Tongue (tissue), 2 donors: ENCODE measurements around the gene CCDC68. TPM values are rescaled to one million over a fixed set of nuclear protein-coding genes. Genes with fewer than 3 reads are reported as not detected.

Experiments used
- DNase-seq: peaks from one replicate; pipeline ENCODE4 v3.0.0-alpha.2; 2015
- total RNA-seq: library from RNA; depleted of rRNA; stranded (reverse); fragments of >200 nt; gene quantifications from one replicate; pipeline ENCODE4 v1.2.3, GENCODE V29; 2014

CCDC68 gene
- total RNA-seq, 1 donor from 2014 or later: 5.0 TPM

DNA sequence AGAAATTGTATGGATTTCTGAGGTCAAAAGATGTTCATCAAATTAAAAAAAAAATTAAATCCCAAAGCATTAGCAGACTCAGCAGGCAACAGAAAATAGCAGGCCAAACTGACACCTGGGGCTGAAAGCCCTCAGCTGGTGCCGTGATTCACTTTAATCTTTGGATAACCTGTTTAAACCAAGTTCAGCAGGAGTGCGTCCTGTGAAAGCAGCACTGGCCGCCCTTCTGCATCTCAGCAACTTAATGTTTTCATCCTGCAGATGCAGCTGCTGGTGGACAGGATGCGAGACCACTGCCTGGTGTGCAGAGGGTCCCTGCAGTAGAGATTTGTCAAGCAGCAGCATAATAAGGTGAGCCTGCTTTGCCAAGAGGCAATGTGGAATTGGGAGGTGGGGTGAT lies 41.2 kb downstream of the CCDC68 start:
- no peak for DNase-seq

DNA sequence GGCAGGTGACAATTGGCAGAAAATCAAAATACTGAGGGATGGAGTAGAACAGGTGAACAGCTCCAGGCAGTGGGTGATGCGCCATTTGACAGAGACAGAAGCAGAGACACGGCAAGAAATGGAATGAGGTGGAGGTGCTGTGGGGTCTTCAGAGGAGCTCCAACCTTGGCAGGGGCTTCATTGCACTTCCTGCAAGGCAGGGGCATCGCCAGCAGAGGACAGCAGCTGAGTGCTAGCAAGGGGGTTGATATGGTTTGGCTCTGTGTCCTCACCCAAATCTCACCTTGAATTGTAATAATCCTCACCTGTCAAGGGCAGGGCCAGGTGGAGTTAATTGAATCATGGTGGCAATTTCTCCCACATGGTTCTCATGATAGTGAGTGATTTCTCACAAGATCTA lies 42.8 kb downstream of the CCDC68 start:
- DNase-seq: no peak

DNA sequence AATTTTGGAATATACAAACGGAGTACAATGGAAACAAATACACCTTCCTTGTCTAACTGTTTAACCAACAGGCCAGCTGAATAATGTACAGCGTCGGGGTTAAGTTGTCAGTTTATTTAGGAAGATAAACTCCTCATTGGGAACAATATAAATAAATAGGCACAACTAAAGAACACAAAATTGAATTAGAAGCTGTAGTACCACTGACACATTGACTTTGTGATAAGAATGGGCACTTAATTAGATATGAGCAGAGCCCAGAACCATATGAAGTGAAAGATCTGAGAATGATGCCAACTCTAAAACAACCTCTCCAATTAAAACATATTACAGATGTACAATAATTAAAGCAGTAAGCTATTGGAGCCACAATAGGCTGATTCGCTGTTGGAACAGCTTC lies 44.4 kb downstream of the CCDC68 start:
- no peak for DNase-seq

DNA sequence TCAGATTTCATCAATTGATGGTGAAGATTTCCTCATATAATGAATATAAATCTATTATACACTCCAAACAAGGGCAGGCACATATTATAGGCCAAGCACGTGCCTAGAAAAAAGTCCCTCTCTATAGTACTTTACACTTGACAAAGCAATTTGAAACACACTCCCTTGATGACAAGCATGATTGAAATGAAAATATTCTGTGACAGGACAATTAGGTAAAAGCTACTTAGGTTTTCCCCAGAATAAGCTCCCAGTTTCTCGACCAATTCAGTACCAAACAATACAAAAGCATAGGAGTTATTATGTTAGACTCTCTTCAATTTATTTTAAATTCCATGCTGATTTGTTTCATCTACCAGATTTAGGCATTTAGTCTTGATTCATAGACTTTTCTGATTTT lies 47.7 kb downstream of the CCDC68 start:
- DNase-seq: no peak

DNA sequence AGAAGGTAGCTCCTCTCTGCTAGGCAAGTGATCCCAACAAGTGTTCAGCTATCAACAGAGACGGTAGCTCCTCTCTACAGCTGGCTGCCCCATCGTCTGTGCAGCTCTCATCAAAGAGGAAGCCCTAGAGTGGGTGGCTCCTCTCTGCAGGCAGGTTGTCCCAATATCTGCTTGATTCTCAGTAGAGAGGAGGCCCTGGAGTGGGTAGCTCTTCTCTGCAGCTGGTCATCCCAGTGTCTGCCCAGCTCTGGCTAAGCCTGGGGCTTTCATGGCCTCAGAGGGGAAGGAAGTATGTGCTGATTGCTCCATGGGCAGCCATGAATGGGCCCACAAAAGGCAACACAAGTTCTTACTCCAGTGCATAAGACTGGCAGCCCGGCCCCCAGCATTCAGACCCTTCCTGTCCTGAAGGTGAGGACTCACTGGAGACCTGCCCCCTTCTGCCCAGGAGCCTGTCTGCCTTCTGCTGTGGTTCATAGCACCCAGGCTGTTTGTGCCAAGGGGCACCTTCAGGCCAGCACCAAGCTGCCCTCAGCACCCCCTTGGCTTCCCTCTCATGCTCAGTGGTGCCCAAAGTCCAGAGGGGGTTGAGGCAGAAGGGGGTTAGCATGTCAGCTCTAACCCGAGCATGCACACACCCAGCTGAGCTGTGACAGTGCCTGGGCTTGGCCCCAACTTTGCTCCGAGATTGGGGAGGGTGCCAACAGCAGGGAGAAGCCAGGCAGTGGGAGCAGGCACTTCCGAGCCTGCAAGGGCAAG lies 48.9 kb downstream of the CCDC68 start:
- no peak for DNase-seq

DNA sequence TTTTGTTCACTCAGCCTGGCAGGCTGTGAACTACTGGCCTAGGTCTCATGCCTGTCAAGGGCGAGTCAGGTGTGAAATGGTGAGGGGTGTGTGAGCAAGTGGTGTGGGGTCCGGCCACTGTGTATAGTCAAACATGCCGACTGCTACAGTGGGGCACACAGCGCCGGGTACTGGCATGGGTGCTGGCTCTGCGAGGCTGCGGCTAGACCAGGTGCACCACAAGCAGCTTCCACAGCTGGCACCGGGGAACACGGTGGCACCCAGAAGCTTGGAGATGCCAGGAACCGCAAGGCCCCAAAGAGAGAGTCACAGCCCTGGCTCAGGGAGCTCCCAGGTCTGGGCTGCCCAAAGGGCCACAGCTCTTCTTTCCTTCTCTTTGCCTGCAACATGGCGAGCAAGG lies 49.7 kb downstream of the CCDC68 start:
- no peak for DNase-seq

DNA sequence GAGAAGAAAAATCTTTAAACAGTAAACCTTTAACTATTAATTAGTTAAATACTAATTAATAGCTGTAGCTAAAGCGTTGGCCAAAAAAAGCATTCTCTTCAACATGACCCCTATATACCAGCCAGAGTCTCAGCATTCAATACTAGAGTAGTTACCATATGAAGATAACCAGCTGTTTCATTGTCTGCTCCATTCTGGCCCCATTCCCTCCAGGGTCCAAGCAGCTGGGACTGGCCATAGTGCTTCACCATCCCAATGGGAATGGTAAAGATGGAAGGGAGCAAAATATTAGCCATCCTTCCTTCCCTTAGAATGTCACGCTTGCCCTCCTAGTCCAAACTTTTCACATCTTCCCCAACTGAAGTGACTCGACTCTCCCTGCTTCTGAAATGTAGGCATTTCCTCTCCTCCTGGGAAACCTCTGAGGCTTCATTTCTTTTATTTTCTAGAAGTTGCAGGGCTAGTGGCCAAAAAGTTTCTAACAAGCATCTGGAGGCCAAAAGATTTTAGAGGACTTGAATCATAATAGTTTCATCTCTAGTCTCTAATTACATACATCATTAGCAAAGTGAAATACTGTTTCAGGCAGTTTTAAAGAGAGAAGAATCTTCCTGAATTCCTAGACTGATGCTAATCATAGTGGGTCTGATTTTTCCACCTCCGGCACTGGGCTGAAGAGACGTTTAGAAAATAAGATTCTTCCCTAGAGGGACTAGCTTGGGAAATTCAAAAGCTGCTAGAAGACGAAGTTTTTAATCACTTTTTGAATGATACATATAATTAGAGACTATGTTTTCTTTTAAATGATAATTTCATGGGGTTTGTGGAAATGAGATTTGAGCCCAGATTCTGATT lies 52.7 kb downstream of the CCDC68 start:
- no peak for DNase-seq

DNA sequence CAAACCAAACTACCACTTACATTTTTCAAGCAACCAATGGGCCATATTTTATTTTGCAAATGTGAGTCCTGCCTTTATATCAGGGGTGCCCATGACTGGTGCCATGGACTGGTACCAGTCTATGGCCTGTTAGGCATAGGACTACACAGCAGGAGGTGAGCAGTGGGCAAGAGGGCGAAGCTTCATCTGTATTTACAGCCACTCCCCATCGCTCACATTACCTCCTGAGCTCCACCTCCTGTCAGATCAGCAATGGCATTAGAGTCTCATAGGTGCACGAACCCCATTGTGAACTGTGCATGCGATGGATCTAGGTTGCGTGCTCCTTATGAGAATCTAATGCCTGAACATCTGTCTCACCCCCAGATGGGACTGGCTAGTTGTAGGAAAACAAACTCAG lies 53.6 kb downstream of the CCDC68 start:
- no peak for DNase-seq

DNA sequence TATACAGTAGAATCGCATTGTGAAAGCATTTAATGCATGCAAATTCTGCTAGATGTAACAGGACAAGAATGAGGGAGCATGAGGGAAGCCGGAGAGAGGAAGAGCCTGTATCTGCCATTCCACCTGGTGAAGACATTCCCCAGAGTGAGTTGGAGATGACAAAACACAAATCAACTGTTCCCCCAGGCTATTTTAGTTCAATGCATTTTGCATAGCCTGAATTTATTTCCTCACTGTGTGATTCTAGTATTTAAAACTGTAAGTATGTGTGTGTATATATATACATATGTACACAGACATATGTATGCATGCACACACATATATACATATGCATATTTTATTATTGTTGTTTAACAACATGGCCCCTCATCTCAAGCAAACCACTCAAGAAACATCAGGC lies 54.7 kb downstream of the CCDC68 start:
- no peak for DNase-seq

DNA sequence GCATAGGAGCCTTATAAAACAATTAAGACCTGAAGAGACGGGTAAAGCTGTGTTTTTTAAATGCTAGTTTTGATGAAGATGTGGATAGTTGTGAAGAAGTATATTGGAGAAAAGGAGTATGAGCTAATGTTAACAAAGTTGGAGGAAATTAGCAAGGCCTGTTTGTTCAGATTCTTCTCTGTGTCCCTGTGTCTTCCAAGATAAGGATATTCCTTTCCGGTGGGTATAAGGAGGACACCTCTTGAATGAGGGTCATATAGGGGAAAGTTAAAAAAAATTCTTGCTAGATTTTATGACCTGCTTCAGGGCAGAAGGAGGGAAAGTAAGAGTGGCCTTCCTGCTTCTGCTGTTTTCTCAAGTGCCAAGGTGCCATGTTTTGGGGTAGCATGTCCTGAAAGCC lies 59.0 kb downstream of the CCDC68 start:
- DNase-seq: no peak

DNA sequence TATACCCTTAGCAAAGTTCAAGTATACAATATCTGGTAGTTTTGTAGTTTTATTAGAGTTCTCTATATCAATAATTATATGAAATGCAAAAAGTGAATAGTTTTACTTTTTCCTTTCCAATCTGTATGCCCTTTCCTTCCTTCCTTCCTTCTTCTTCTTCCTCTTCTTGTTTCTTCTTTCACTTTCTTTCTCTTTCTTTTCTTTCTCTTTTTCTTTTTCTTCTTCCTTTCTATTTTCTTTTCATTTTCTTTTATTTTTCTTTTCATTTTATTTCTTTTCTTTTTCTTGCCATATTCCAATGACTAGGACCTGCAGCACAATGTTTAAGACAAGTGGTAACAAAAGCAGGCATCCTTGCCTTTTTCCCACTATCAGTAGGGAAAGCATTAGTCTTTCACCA lies 59.8 kb downstream of the CCDC68 start:
- DNase-seq: no peak

DNA sequence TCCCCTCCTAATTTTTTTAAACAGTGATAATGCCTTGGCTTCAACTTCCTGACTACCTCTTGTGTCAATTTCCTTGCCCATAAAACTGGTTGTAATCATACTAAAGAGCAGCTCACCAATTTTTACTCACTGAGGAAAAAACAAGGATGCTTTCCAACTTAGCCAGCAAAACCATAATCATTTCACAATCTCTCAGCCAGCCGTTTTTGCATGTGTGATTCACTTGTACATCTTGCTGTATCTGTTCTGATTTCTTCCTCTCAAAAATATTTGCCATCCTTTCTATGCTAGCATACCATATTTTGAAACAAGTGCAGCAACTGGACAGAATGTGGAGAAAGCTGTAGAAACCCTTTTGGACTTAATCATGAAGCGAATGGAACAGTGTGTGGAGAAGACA lies 70.3 kb downstream of the CCDC68 start:
- DNase-seq: no peak

DNA sequence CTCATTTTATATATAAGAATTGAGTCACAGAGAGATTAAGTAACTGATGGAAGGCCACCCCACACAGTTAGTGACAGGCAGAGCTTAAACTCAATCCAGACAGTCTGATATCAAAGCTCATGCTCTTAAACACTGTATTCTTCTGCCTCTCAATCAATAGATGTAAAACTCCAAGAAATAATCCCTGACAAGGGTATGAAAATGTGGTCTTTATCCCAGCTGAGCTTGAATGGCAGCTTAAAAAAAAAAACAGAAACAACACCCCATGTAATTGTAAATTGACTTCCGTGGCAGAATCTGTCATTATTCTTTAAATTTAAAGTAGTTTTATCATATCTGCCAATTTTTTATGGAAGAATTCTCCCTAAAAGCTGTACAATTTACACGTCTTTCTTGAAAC lies 70.9 kb downstream of the CCDC68 start:
- DNase-seq: no peak

DNA sequence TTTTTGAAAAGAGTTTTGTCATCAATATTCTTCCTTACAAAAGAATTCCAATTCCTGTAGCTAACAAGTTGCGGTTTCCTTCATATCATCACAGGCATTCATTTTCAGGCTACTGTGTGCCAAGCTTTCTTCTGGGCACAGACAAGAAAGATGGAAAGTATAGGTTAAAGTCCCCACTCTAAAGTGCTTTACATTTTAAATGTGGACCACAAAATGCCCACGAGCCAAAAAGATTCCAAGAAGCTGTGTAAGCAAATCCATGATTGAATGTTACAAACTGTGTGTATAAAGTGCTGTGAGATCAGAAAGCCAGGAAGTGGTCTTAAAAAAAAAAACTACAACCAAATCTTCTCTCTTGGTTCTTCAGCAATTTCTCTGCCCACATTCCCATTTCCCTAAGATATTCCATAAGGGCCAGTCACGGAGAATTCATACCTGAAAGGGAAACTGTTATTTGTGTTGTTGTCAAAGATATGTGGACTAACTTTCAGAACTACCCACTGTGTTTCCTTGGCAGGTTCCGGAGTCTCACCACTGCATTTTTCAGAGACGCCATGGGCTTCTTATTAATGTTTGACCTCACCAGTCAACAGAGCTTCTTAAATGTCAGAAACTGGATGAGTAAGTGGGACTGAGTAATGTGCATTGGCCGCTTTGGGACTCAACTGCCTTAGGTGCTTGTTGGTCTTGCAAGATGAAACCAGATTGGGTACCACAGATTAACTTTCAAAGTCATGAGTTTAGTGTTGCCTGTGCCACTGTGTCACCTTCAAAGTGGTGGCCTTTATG lies 75.3 kb downstream of the CCDC68 start:
- DNase-seq: no peak

DNA sequence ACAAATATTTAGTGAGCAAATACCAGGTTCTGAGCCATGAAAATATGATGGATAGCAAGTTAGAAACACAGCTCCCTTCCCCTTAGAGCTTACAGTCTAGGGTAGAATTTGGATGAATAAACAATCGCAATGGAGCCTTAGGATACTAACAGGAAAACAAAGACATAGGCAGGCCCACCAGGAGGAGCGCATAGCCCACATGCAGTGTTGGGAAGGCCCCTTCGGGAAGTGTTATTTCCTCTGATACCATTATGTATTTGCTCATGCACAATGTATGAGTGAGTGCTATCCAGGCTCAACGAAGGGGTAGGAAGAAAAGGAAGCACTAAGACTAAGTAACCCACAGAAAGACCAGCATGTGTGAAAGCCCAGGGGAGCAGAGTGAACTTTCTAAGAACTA lies 76.9 kb downstream of the CCDC68 start:
- DNase-seq: no peak

DNA sequence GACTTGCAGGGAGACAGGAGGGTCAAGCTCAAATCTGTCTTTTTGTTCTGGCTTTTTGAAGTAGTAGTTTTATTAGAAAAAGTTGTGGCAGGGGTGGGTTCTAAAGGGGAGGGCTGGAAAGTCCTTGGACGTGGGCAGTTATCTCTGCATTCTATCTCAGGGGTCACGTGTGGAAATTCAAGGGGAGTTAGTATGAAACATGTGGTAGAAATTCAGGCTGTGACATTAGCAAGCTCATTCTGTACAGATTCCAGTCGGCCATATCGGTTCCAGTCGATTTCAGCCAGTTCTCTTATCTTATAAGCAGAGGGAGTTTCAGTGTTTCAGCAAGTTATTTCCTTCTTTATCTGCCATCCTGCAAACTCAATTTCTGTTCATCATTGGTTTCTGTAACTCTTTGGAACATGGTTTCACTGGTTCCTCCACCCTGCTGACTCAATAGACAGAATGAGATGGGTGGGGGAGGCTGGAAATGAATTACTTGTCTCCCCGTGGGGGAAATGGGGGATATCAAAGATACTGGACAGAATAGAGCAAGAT lies 78.0 kb downstream of the CCDC68 start:
- no peak for DNase-seq

DNA sequence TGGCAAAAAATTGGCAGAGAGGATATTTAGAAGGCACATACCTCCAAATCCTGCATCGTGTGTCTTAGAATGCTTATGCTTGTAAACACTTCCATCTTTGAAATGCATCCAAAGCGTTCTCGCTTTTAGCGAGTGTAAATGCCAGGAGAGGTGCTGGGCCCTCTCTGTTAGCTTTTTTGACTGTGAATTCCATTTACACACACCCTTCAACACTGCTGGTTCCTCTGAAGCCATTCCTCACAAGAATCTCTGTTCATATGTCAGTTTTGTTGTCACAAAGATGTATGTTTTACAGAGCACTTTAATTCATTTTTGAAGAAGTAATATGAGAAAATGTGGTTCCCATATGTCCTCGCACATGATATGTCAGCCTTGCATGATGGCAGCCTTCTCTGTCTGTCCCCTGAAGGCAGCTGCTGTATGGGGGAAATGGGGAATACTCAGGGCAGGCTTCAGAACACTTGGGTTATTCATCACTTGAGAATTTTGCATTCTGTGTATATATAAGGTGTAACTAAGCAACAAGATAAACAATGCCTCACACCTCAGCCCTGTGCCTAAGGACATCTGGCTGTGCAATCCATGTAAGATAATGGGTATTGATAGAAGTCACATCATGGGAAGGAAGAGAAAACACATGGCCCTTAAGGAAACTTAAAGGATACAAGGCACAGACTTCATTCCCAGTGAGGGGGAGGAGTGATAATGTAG lies 78.7 kb downstream of the CCDC68 start:
- peak; percentile 32 for DNase-seq

DNA sequence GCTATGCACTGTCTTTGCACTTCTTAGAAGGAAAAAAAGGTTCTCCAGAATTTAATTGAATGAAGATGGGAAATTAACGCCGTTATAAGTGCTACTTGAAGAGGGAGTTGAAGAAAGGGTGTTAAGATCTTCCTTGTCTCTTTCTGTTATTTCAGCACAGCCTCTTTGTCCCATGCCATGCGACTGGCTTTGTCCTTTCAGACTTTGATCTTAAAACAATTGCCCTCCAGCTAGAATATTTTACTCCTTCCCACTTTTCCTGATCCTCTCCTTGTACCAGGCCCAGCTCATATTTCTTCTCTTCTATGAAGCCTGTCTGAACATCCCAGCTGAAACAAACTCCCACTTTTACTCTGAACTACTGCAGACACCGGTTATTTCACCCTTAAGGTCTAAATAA lies 79.6 kb downstream of the CCDC68 start:
- no peak for DNase-seq

DNA sequence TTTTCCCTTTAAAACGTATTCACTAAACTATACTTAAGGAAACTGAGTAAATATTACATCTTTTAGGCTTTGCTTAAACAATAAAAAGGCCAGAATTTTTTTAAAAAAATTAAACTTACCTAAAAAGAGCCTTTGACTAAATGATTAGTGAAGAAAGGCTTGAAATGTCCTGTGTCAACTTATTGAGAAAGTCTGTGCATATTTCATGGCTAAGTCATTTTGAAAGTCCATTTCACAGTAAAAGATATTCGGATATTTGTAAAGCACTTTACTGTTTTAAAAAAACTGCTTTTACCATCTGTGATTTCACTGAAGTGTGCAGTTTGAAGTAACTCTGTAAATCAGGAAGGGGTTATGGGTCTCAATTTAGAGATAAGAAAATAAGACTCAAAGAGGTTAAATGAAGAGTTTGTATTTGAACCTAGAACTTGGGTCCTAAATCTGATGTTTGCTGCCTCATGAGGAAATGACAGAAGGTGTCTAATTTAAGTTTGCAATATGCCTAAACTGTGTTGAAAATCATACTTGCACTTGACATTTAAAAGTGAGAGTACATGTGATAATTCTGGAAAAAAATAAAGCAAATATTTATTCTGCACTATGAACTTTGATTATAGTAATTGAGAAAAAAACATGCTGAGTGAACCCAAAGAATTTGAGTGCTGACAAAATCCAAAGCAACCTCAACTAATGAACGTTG lies 80.5 kb downstream of the CCDC68 start:
- DNase-seq: no peak

DNA sequence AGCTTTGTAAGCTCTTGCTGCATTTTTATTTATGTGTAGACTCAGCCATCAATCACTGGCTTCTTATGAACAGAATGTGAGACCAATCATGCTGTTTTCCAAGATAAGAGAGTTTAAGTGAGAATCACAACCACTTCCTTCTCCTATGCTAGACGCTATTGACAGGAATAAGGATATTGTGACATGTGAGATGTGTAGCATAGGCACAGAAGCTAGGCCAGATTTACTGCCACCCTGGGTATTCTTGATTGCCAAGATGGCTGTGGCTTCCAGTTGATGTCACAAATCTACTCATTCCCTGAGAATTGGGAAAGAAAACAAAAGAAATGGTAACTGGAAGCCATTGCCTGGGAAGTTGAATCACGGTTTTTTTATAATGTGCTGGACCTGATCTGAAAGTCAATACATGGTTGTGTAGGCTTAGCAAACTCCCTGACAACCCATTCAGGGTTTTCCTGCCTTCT lies 81.1 kb downstream of the CCDC68 start:
- no peak for DNase-seq

DNA sequence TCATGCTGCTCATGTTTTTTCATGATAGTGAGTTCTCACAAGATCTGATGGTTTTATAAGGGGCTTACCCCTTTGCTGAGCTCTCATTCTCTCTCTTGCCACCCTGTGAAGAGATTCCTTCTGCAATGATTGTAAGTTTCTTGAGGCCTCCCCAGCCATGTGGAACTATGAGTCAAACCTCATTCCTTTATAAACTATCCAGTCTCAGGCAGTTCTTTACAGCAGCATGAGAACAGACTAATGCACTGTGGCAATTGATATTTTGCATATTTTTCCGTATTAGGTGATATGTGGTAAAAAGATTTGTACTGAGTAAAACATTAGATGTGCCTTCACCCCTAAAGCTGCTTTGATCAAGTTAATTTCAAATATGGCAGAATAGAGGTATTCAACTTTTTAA lies 82.2 kb downstream of the CCDC68 start:
- no peak for DNase-seq
